HG02840 (cell line): ENCODE results near the gene CAPRIN1.

Source experiments
- ATAC-seq: cut with Tn5 transposase; IDR thresholded peaks from one replicate; pipeline ENCODE4 v1.9.1; 2021; ENCODE audit warnings: mild to moderate bottlenecking, moderate library complexity, moderate number of reproducible peaks; ENCODE audit not compliant: unreplicated experiment, low FRiP score

CAPRIN1 gene, protein sequence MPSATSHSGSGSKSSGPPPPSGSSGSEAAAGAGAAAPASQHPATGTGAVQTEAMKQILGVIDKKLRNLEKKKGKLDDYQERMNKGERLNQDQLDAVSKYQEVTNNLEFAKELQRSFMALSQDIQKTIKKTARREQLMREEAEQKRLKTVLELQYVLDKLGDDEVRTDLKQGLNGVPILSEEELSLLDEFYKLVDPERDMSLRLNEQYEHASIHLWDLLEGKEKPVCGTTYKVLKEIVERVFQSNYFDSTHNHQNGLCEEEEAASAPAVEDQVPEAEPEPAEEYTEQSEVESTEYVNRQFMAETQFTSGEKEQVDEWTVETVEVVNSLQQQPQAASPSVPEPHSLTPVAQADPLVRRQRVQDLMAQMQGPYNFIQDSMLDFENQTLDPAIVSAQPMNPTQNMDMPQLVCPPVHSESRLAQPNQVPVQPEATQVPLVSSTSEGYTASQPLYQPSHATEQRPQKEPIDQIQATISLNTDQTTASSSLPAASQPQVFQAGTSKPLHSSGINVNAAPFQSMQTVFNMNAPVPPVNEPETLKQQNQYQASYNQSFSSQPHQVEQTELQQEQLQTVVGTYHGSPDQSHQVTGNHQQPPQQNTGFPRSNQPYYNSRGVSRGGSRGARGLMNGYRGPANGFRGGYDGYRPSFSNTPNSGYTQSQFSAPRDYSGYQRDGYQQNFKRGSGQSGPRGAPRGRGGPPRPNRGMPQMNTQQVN

DNA sequence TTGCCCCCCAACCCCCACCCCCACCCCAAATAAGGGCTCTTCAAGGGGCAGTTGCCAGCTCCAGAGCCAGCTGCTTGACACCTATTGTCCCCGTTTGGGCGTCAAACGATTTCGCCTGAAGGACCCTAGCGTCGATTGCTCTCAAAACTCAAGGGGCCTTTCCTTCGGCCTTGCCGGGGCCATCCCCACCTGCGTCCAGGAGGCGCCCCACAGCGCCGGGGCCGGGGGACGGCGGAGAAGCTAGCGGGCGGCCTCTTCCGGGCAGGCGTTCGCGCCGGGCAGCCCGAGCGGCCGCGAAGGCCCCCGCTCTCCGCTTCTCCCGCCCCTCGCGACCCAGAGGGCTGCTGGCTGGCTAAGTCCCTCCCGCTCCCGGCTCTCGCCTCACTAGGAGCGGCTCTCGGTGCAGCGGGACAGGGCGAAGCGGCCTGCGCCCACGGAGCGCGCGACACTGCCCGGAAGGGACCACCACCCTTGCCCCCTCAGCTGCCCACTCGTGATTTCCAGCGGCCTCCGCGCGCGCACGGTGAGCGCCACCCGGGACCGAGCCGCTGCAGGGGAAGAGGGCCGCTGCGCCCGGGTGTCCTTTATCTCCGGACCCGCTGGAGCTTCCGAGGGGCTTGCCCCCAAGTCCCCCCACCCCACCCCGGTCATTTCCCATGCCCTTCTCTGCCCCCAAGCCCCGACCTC lies at the start of gene CAPRIN1:
TSS of gene CAPRIN1 (plus strand) at position 383 of the 687 bp plus-strand sequence. CDS start 690 bp downstream, outside the sequence.
- ATAC-seq = peak; percentile 55

DNA sequence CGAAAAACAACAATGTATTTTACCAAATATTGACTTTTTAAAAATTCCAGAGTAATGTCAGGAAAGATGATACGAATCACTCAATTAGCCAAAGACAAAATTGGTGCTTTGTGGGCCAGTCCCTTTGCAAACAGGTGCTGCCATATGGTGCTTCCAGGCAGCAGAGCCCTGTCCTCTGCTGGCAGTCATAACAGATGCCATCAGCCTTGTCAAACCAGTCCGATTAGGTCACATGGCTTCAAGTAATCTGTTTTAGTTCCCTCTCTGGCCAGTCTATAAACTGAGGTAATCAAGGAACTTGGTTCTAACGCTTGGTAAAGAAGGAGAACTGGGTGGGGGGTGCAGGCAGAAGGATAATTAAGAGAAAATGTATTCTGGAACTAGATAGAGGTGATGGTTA lies 49.1 kb upstream of the CAPRIN1 start:
- no peak for ATAC-seq

- no peak for ATAC-seq
These were observed 47.3 kb upstream of the CAPRIN1 start for GRCh38 chr11:34004236-34004635.

DNA sequence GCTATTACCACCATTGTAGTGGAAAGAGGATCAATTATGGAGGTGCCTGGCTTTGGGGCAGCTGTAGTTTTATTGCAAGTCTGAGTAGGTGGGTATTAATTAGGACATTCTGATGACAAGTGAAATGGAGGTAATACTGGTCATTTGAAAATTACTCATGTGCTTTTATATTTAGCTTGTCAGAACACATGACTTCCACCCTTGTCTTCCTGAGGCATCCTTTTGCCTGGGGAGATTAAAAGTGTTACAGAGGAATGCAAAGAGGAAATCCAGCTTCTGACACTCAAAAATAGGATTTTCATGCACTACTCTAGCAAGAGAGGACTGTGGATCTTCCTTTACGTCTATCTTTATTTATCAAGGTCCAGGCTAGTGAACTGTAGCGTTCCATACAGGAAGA lies 44.7 kb upstream of the CAPRIN1 start:
- no peak for ATAC-seq

GRCh38 chr11:34012734-34013133 lies 38.8 kb upstream of the CAPRIN1 start:
- no peak for ATAC-seq

- ATAC-seq = no peak
These were observed 37.5 kb upstream of the CAPRIN1 start for GRCh38 chr11:34013898-34014571.

GRCh38 chr11:34021977-34022735 lies 29.4 kb upstream of the CAPRIN1 start:
- ATAC-seq = no peak

GRCh38 chr11:34026432-34026831 lies 25.1 kb upstream of the CAPRIN1 start:
- ATAC-seq = no peak

- ATAC-seq = no peak
These were observed 23.8 kb upstream of the CAPRIN1 start for GRCh38 chr11:34027516-34028408.

- no peak for ATAC-seq
These were observed 23.1 kb upstream of the CAPRIN1 start for GRCh38 chr11:34028425-34028824.

GRCh38 chr11:34029176-34029575 lies 22.4 kb upstream of the CAPRIN1 start:
- ATAC-seq = no peak

- ATAC-seq = no peak
These were observed 21.1 kb upstream of the CAPRIN1 start for GRCh38 chr11:34030382-34030781.

DNA sequence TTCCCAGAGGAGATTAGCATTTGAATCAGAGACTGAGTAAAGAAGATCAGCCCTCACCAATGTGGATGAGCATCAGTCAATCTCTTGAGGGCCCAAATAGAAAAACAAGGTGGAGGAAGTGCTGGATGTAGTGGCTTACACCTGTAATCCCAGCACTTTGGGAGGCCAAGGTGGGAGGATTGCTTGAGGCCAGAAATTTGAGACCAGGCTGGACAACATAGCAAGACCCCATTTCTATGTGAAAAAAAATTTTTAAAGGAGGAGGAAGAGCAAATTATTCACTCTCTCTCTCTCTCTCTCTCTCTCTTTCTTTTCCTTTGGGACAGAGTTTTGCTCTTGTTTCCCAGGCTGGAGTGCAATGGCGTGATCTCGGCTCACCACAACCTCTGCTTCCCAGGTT lies 18.1 kb upstream of the CAPRIN1 start:
- ATAC-seq = no peak

DNA sequence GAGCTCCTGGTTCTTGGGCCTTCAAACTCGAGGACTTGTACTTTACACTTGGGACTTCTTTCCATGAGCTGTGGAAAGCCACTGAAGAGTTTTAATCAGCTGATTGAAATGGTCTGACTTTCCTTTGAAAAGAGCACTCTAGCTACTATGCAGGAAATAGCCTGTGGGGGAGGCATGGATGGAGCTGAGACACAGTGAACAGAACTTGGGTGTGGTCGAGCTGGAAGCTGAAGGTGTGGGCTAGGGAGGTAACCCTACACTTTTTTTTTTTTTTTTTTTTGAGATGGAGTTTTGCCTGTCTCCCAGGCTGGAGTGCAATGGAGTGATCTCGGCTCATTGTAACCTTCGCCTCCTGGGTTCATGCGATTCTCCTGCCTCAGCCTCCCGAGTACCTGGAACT lies 17.5 kb upstream of the CAPRIN1 start:
- no peak for ATAC-seq

DNA sequence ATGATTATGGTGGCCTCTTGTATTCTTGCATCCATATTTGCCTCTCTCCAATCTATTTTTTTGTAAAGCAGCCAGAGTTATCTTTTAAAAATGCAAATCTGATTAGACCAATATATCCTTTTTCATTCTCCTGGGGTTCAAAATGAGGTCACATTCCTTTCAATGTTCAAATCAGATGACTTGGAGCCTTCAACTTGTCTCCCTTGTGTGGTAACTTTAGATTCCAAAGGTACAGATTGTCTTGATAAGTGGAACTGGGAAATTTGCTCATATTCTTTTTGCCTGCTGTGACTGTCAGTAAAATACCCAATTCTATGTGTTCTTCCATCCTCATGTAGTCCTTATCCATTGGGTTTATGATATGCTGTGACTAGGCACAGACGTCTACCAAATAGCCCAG lies 15.1 kb upstream of the CAPRIN1 start:
- no peak for ATAC-seq

DNA sequence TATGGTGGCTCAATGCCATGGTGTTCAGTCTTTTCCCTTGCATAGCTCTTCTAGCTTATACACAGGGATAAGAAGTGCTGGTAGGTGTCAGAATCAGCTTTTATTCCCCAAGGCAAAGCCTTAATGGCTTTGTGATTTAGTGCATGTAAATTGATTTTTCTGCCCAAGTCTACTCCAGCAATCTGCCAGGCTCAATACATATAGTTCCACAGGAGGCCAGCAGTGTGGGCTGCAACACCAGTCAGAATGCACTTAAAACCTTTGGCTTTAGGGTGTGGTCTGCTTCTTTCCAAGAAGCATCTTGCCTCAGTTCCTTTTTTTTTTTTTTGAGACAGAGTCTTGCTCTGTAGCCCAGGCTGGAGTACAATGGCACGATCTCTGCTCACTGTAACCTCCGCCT lies 14.5 kb upstream of the CAPRIN1 start:
- no peak for ATAC-seq

DNA sequence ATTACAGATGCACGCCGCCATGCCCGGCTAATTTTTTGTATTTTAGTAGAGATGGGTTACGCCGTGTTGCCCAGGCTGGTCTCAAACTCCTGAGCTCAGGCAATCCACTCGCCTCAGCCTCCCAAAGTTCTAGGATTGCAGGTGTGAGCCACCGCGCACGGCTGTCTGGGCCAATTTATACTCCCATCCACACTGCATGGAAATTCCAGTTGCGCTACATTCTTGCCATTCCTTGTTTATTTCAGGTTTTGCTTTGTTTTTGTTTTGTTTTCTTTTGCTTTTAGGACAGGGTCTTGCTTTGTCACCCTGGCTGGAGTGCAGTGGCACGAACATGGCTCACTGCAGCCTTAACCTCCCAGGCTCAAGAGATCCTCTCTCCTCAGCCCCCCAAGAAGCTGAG lies 11.0 kb upstream of the CAPRIN1 start:
- no peak for ATAC-seq

DNA sequence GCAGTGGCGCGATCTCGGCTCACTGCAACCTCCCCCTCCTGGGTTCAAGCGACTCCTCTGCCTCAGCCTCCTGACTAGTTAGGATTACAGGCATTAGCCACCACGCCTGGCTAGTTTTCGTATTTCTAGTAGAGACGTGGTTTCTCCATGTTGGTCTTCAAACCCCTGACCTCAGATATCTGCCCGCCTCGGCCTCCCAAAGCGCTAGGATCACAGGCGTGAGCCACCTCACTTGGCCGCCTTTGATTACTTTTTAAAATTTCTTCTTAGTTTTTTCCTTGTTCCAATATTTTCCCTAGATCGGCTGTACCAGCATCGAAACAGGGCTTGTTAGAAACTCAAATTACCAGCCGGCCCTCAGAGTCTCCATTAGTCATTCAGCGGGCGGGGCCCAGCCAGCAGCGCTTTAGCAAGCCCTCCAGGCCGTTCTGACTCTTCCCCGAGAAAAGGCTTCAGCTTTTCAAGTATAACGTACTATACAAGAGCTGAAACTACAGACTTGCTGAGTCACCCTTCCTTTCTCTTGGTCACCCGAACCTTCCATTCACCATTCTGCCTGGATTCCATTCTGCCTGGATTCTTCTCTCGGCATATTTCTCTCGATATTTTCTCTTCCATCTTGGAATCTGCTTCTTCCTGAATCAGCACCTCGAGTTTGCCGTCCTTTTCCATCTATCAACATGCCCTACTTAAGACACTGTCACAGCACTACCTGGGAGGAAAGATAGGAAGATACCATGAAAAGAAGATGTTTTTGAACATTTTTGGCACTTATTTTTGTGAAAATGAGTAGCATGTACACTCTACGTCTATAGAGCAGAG lies 6.7 kb upstream of the CAPRIN1 start:
- no peak for ATAC-seq
